ENCODE measurements around the gene PADI3. TPM values are rescaled to one million over a fixed set of nuclear protein-coding genes. Genes with fewer than 3 reads are reported as not detected.

Gene PADI3
- total and polyA plus RNA-seq, 7 donors = 0.01 to 0.09 (median 0.04) TPM; not detected in 4

DNA sequence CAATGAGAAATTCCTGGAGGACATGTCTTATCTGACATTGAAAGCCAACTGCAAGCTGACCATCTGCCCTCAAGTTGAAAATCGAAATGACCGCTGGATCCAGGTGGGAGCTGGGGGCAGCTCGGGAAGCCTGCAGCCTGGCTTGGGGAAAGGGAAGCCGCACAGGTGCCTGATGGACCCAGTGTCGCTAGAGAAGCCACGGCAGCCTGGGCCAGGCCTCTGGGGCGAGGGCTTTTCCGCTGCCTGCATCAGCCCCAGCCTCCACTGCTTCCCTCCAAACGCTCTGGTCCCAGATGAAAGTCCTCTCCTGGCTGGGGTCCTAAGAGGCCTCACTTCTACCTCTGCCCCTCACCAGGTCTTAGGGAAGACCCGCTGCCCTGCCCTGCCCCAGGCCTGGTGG lies 18.8 kb upstream of the PADI3 start:
- Histone ChIP-seq H3K27me3 (ENCODE audit: insufficient read depth in 3 of 3, low read length in 2 of 3) (no peaks in the 10 kb centered on the region), H3K4me1 (peaks cover 3% of the 10 kb centered on the region), H3K27ac (no peak overlapping the region), H3K36me3 (ENCODE audit: insufficient read depth in 1 of 2, low read depth in 1 of 2) (no peaks in the 10 kb centered on the region), H3K4me3 (no peak overlapping the region), H3K9me3 (no peaks in the 10 kb centered on the region)
- DNase-seq = no peak
- no peak for ATAC-seq
- 82 to 93% (median 84%) methylated on average over 10 of the region's 10 CpGs for WGBS, 3 donors
- intact Hi-C loops (cut with DNase I) = loop anchor here in 1 of 2 donors (10.0 kb wide), 1 partner anchor 275 kb away; no protein-coding TSS in a partner anchor
- TF ChIP-seq, protein P1, sequence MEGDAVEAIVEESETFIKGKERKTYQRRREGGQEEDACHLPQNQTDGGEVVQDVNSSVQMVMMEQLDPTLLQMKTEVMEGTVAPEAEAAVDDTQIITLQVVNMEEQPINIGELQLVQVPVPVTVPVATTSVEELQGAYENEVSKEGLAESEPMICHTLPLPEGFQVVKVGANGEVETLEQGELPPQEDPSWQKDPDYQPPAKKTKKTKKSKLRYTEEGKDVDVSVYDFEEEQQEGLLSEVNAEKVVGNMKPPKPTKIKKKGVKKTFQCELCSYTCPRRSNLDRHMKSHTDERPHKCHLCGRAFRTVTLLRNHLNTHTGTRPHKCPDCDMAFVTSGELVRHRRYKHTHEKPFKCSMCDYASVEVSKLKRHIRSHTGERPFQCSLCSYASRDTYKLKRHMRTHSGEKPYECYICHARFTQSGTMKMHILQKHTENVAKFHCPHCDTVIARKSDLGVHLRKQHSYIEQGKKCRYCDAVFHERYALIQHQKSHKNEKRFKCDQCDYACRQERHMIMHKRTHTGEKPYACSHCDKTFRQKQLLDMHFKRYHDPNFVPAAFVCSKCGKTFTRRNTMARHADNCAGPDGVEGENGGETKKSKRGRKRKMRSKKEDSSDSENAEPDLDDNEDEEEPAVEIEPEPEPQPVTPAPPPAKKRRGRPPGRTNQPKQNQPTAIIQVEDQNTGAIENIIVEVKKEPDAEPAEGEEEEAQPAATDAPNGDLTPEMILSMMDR (IDR thresholded peaks at IDR 0.05) = no peak

DNA sequence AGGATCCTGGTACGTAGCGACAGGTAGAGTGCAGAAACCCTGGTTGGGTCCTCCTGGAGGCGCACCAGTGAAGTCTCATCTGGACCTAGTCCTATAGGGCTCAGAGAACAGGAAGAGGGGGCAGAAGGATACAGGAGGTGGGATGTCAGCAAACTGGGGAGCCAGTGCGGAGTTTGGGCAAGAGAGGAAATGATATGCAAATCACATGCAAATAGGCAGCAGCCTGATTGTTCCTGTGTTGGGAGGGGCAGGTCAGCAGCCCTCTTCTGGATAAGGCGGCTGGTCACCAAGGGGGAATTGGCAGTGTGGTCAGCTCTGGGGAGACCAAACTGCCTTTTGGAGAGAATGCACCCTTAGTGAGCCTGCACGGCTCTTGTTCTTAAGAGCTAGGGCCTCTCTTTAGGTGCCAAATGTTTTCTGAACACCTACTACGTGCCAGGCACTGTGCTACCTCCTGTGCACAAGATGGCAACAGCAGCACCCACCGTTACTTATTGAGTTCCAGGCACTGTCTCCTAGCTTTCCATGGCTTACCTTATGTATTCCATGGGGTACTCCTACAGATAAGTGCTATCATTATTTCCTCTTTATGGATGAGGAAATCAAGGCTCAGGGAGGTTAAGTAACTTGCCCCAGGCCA lies 18.1 kb upstream of the PADI3 start:
- no peak overlapping the region for H3K27ac ChIP-seq
- no peaks in the 10 kb centered on the region for H3K9me3 ChIP-seq
- H3K27me3 ChIP-seq (ENCODE audit: insufficient read depth in 3 of 3, low read length in 2 of 3) = no peaks in the 10 kb centered on the region
- H3K36me3 ChIP-seq (ENCODE audit: insufficient read depth in 1 of 2, low read depth in 1 of 2) = no peaks in the 10 kb centered on the region
- peaks cover 3% of the 10 kb centered on the region for H3K4me1 ChIP-seq
- TF ChIP-seq, protein P1 (IDR thresholded peaks at IDR 0.05) = no peak
- DNase-seq (no peak), ATAC-seq (no peak)
- 78 to 89% (median 80%) methylated on average over 8 of the region's 8 CpGs for WGBS, 3 donors
- intact Hi-C loops (cut with DNase I) = loop anchor here in 1 of 2 donors (10.0 kb wide), 1 partner anchor 276 kb away; no protein-coding TSS in a partner anchor
- H3K4me3 ChIP-seq = no peak overlapping the region

DNA sequence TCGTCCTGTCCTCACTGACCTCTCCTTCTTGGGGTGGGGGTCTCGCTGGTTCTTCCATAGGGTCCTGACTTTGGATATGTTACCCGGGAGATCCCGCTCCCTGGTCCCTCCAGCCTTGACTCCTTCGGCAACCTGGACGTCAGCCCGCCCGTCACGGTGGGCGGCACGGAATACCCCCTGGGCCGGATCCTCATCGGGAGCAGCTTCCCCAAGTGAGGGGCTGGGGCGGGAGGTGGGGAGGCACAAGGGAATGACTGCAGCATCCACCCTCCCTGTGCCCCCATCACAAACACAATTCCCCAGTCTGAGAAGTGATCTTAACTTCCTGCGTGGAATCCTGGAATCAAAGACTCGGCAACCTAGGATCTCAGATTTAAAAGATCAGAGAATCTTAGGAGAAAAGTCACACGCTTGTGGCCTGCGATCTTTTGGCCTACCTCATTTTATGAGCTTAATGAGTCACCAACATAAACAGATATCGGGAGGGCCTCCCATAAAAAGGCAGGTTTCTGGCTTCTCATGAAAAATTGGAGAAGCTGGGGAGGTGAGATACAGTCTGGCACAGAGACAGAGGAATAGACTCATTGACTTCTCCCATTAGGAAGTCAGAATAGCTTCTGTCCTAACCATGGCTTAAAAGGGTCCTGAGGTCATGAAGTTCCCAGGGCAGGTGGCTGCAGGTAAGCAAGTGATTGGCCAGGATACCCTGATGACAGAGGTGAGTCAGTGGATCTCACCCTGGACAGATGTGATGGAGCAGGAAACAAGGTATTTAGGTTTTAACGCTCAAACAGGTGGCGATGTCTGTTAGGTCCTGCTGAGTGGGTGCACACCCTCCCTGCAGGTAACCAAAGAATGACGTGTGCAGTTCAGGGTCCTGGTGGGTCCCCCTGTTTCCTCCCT lies 15.9 kb upstream of the PADI3 start:
- intact Hi-C loops (cut with DNase I) = loop anchor here in 1 of 2 donors (10.0 kb wide), 1 partner anchor 278 kb away; no protein-coding TSS in a partner anchor
- TF ChIP-seq, protein P1 (IDR thresholded peaks at IDR 0.05) = no peak
- H3K27ac ChIP-seq = no peak overlapping the region
- H3K27me3 ChIP-seq (ENCODE audit: insufficient read depth in 3 of 3, low read length in 2 of 3) = no peaks in the 10 kb centered on the region
- no peak for ATAC-seq
- H3K4me1 ChIP-seq = peaks cover 3% of the 10 kb centered on the region
- no peak for DNase-seq
- no peaks in the 10 kb centered on the region for H3K9me3 ChIP-seq
- no peak overlapping the region for H3K4me3 ChIP-seq
- WGBS, 3 donors = 70 to 72% (median 70%) methylated on average over 22 of the region's 22 CpGs
- H3K36me3 ChIP-seq (ENCODE audit: insufficient read depth in 1 of 2, low read depth in 1 of 2) = no peaks in the 10 kb centered on the region

DNA sequence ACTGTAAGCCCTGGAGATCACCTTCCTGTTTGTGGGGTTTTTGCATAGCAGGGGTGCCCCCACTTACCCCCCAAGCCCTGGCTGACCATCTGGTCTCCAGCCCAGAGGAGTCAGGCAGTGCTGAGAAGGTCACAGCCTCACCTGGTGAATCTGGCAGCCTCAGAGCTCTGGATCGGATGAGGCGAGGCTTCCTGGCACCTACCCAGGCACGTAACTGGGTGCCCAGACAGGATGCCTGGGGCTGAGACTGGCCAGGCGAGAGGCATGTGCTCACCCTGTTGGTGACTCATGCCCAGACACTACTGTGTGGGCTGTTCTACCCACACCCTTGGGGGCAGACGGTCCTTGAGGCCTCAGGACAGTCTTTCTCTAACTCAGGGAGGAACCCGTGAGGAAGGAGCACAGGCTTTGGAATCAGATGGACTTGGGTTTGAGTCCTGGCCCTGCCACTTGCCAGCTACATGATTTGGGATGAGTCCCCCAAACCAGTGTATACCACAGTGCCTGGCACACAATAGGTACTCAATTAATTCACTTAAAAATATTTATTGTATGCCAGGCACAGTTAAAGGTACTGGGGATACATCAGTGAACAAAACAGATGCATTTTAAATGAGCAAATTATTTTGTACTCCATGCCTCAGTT lies 15.1 kb upstream of the PADI3 start:
- ATAC-seq = peak; percentile 92 to 97 (median 96)
- no peaks in the 10 kb centered on the region for H3K9me3 ChIP-seq
- peak; percentile 65 to 89 for DNase-seq
- no peaks in the 10 kb centered on the region for H3K36me3 ChIP-seq (ENCODE audit: insufficient read depth in 1 of 2, low read depth in 1 of 2)
- peaks cover 3% of the 10 kb centered on the region for H3K4me1 ChIP-seq
- no peaks in the 10 kb centered on the region for H3K27me3 ChIP-seq (ENCODE audit: insufficient read depth in 3 of 3, low read length in 2 of 3)
- intact Hi-C loops (cut with DNase I) = loop anchor here in 1 of 2 donors (10.0 kb wide), 1 partner anchor 279 kb away; no protein-coding TSS in a partner anchor
- 10 to 22% (median 18%) methylated on average over 6 of the region's 6 CpGs for WGBS, 3 donors
- H3K27ac ChIP-seq = peak overlapping the region; percentile 19
- H3K4me3 ChIP-seq = no peak overlapping the region
- TF ChIP-seq, protein P1 (IDR thresholded peaks at IDR 0.05) = no peak

Data from psoas muscle (tissue), 8 donors.